ENCODE data around the gene RHEX.

Gene RHEX

DNA sequence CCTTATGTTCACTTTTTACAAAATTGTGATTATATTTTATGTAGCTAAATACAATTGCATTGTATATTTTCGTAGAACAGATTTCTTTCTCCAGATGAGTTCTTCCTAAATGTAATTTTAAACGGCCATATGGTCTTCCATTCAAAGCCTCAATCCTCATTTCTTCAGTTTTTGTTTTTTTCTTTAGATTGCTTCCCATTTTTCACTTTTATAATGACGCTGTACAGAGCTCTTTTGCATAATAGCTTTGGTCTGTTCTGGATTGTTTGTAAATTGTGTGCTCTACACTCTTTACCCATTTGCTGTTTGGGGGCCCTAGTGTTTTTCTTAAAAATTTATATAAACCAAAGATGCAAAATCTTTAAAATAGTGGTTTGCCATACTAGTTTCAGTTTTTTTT is 36.4 kb downstream of the RHEX start:
- no peak for DNase-seq (ENCODE audit: low read depth in 2 of 2)

DNA sequence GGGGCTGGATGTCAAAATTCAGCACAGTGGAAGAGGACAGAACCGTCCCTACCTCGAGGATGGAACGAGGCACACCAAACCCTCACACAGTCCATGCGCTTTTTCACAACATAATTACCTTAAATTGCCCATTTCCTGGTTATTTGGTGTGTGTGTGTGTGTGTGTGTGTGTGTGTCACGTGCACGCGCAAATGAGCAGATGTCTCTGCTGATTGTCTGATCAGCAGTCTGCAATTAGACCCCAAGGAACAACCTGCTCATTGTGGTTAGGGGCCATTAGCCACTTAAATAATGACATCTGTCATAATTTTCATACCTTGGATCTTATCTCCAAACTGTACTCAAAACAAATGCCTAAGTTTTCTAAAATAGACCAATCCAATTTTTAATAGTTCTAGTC is 41.1 kb downstream of the RHEX start:
- DNase-seq (ENCODE audit: low read depth in 2 of 2) = no peak

DNA sequence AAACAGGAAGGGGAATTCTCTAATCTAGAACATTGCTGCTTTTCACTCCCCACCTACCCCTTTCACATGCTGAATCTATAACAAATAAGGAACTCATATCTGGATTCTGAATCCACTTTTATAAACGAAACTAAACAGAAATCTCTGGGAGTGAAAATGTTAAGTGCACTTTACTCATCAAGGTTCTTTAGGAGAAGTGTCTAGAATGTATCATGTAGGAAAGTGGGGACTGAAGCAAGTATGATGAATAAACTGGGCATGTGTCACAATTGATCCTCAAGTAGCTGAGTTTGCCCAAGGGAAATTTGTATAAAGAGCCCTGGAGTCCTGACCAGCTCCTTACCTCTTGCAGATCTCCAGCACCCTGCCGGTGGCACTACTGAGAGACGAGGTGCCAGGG is 44.4 kb downstream of the RHEX start:
- no peak for DNase-seq (ENCODE audit: low read depth in 2 of 2)

- DNase-seq (ENCODE audit: low read depth in 2 of 2) = no peak
Observed at GRCh38 chr1:206098242-206098919, 45.4 kb downstream of the RHEX start.

- DNase-seq (ENCODE audit: low read depth in 2 of 2) = no peak
Observed at GRCh38 chr1:206100226-206100815, 47.3 kb downstream of the RHEX start.

DNA sequence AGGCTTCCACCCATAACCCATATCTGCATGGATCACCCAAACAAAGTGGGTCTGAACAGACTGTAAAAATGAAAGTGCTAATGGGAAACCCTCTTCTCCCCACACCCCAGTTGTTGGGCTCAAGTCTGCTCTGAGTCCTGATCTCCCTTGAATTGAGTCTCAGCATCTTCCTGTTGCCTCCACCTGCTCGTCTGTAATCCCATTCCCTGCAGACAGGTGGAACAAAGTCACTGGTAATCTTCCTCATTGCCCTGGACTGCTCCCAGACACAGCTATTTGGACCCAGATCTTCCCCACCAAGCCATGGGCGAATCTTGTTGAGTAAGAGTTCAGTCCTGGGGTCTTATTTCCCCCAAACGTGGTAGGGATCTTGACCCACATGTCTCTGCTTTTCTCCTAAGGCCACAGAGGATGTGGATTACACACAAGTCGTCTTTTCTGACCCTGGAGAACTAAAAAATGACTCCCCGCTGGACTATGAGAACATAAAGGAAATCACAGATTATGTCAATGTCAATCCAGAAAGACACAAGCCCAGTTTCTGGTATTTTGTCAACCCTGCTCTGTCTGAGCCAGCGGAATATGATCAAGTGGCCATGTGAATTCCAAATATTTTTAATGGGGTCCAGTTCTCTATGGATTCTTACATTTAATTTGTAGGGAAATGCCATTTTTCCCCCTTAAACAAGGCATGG is 48.5 kb downstream of the RHEX start:
- DNase-seq (ENCODE audit: low read depth in 2 of 2) = no peak

GRCh38 chr1:206102292-206102936 is 49.4 kb downstream of the RHEX start:
- DNase-seq (ENCODE audit: low read depth in 2 of 2) = no peak

DNA sequence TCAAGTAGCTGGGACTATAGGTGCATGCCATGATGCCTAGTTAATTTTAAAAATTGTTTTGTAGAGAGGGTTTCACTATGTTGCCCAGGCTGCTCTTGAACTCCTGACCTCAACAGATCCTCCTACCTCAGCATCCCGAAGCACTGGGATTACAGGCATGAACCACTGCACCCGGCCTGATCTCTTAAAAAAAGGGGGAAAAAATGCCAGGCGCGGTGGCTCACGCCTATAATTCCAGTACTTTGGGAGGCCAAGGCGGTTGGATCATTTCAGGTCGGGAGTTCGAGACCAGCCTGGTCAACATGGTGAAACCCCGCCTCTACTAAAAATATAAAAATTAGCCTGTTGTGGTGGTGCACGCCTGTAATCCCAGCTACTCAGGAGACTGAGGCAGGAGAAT is 51.0 kb downstream of the RHEX start:
- no peak for DNase-seq (ENCODE audit: low read depth in 2 of 2)

DNA sequence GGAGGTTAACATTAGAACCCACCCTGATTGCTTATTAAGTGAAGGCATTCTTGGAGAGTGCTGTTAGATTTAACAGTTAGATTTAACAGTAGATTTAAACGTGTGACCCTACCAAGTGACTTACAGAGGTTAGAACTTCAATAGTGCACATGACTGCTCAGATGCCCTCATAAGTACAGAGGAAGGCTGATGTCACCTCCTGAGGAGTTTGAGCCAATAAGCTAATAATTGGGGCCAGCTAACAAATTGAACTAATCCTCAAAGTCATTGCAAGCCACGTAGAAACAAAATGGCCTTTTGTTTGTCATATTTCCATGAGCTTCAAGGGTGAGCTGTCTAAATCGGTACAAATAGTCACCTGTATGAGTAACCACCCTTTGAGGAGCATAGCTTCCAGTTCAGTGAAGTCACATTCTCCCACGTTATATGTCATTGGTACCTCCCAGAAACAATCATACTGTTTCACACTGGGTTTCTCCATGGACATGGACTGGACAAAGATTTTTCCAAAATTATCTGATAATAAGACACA is 52.6 kb downstream of the RHEX start:
- no peak for DNase-seq (ENCODE audit: low read depth in 2 of 2)

DNA sequence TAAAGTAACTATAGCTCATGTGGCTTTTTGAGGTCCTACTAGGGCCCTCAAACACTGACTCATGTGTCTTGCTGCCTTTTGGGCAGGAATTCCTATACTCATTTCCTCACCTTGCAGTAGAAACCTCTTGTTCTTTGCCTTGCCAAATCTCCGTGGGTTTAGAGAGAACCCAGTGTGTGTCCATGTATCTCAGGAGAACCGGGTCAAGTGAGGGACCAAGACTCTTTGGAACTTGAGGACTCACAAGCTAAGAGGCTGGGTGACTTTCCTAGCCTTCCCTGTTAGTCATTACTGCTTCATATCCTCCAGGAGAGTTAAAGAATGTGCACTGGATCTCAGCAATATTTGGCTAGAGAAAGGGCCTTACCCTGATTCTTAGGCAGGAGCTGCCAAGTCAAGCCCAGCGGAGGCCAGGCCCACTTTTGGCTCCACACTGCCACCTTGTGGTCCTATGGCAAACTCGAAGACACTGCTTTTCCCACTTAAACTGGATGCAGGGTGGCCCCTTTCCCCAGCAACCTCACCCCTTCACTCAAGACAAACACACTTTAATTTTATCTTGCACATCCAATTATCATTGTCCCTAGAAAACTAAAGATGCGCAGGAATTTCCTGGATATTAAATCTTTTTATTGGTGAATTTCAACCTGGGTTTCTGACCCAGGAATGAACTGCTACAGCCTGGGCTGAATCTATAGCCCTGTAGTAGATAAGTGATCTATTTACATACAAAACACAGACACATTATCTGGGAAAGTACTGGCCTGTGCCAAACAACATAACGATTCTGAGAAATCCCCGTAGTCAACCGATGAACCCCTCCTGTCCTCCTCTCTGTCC is 53.6 kb downstream of the RHEX start:
- DNase-seq (ENCODE audit: low read depth in 2 of 2) = peak; percentile 64 to 70

DNA sequence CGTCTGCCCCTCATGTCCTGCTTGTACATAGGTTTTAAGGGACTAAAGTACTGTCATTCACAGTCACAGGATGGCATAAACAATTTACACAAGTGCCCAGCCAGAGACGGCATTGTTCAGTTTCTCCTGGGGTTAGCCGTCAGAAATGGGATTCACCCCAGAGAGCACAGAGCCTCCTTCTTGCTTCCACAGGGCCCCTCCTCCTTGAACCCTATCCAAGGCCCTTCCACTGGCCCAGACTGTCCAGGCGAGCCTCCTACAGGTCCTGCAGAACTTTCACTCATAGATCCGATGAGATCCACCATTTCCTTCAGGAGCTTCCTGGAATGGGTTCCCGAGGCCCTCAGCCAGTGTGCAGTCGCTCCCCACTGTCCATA is 54.2 kb downstream of the RHEX start:
- DNase-seq (ENCODE audit: low read depth in 2 of 2) = no peak

- DNase-seq (ENCODE audit: low read depth in 2 of 2) = no peak
Observed at GRCh38 chr1:206108635-206109034, 55.7 kb downstream of the RHEX start.

DNA sequence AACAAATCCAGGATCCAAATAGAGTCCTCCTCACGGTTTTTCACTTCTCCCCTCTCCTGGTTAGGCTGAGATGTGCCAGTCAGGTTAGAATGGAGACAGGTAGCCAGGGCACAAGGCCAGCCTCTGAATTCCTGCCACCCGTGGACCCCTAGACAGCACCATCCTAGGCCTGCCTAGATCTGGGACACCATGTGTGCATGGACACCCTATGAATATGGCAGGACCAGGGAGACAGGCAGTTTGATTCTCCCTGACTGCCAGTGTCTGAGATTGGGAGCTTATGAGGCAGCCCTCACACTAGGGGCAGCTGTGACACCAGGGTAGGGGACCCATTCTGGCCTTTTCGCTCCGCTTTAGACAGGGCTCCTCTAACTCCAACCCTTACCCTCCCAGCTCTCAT is 56.7 kb downstream of the RHEX start:
- no peak for DNase-seq (ENCODE audit: low read depth in 2 of 2)

- no peak for DNase-seq (ENCODE audit: low read depth in 2 of 2)
Observed at GRCh38 chr1:206110161-206110560, 57.2 kb downstream of the RHEX start.

- no peak for DNase-seq (ENCODE audit: low read depth in 2 of 2)
Observed at GRCh38 chr1:206110820-206111219, 57.8 kb downstream of the RHEX start.

DNA sequence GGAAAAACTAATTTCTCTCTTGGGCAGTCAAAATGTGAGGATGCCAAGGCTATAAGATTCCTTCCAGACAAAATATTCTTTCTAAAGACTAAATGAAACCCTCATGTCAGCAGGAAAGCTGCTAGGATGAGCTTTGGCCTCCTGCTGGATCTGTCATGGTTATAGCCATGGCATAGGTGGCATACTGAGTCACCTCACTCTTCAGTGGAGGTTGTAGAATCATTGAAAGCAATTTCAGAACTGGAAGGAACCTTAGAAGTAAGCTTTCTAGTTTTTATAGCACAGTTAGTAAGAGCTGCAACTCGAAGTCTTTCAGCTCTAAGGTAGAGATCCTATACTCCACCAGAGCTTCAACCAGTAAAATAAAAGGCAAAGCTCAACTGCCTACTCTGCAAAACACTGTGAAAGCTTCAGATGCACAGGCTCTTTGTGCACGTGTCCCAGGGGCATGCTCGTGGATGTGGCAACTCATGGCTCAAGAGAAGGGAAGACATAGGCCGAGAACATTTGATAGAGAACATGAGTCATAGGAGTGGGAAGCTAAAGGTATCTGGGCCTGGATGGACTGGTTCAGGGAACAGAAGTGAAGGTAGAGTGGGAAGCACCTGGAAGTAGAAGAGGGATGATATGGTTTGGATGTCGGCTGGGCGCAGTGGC is 58.4 kb downstream of the RHEX start:
- no peak for DNase-seq (ENCODE audit: low read depth in 2 of 2)

DNA sequence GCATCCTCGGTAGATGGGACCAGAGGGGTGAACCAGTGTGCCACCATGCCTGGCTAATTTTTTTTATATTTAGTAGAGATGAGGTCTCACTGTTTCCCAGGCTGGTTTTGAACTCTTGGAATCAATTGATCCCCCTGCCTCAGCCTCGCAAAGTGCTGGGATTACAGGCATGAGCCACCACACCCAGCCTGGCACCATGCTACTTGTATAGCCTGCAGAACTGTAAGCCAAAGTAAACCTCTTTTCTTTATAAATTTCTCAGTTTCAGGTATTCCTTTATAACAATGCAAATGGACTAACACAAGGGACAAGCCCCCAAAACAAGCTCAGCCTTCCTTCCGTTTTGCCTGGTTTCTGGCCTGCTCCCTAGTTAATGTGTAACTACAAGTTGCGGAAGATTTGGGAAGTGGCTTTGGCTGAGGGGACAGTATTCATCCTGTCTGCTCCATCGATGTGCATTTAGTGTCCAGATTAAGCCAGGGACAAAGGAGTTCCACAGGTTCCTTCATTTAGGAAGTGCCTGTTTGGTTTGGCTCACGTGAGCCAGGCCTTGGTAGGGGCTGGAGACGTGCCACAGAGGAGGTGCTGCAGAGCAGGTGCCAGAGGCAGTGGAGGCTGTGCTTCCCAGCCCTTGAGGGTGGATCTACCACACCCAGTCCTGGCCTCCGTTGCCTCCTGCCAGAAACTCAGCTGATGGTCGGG is 59.8 kb downstream of the RHEX start:
- DNase-seq (ENCODE audit: low read depth in 2 of 2) = no peak

GRCh38 chr1:206114692-206115640 is 62.0 kb downstream of the RHEX start:
- no peak for DNase-seq (ENCODE audit: low read depth in 2 of 2)

DNA sequence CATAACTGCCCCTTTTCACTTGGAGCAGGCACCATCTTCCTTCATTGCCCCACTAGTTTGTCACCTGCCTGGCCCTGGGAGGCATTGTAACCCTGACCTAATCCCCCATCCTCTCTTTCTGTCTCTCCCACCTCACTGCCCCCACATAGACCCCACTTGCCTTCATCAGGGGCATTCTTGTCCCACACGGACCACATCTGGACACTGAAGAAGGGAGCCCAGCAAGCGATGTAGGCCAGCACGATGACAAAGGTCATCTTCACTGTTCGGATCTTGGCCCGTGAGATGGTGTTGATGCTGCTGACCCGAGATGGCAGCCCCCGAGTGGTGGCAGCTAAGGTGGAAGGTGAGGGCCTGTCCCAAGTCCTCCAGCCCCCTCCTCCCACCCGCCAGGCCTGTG is 62.8 kb downstream of the RHEX start:
- DNase-seq (ENCODE audit: low read depth in 2 of 2) = no peak

All from activated CD4-positive, alpha-beta T cell treated with anti-CD3 and anti-CD28 coated beads for 24 hours (primary cell).